ENCODE measurements around the gene TBL1XR1.

- no peak for TF ChIP-seq CTCF (IDR thresholded peaks at IDR 0.05; ENCODE audit: insufficient read depth, low read length, poor library complexity, severe bottlenecking)
- no peak for TF ChIP-seq EZH2phosphoT487 (conservative IDR thresholded peaks at IDR 0.05; ENCODE audit: low read length)
Measured at GRCh38 chr3:177177749-177178221, 19.5 kb downstream of the TBL1XR1 start.
